Measurements from ENCODE around the gene TFCP2.

Gene TFCP2

GRCh38 chr12:51152953-51153352, 20.0 kb downstream of the TFCP2 start:
- DNase-seq: no peak

GRCh38 chr12:51150777-51151176, 22.2 kb downstream of the TFCP2 start:
- no peak for DNase-seq

- no peak for DNase-seq
Observed at GRCh38 chr12:51147309-51147708, 25.6 kb downstream of the TFCP2 start.

GRCh38 chr12:51139292-51139844, 33.6 kb downstream of the TFCP2 start:
- DNase-seq: no peak

GRCh38 chr12:51132693-51133092, 40.2 kb downstream of the TFCP2 start:
- DNase-seq: no peak

GRCh38 chr12:51131745-51132521, 41.0 kb downstream of the TFCP2 start:
- no peak for DNase-seq

- DNase-seq: no peak
Observed at GRCh38 chr12:51128919-51129318, 44.0 kb downstream of the TFCP2 start.

GRCh38 chr12:51127050-51127729, 45.7 kb downstream of the TFCP2 start:
- no peak for DNase-seq

- no peak for DNase-seq
Observed at GRCh38 chr12:51126297-51126696, 46.6 kb downstream of the TFCP2 start.

- DNase-seq: no peak
Observed at GRCh38 chr12:51124504-51124903, 48.4 kb downstream of the TFCP2 start.

GRCh38 chr12:51122844-51123243, 50.1 kb downstream of the TFCP2 start:
- DNase-seq: no peak

GRCh38 chr12:51118706-51119105, 54.2 kb downstream of the TFCP2 start:
- DNase-seq: no peak

- no peak for DNase-seq
Observed at GRCh38 chr12:51115533-51115932, 57.4 kb downstream of the TFCP2 start.

GRCh38 chr12:51108136-51108535, 64.8 kb downstream of the TFCP2 start:
- DNase-seq: peak; percentile 42

- DNase-seq: no peak
Observed at GRCh38 chr12:51103977-51104376, 69.0 kb downstream of the TFCP2 start.

- no peak for DNase-seq
Observed at GRCh38 chr12:51098611-51099010, 74.3 kb downstream of the TFCP2 start.

- DNase-seq: no peak
Observed at GRCh38 chr12:51090705-51091229, 82.2 kb downstream of the TFCP2 start.

GRCh38 chr12:51087818-51088217, 85.1 kb downstream of the TFCP2 start:
- DNase-seq: no peak

- no peak for DNase-seq
Observed at GRCh38 chr12:51086933-51087332, 86.0 kb downstream of the TFCP2 start.

GRCh38 chr12:51085757-51086156, 87.2 kb downstream of the TFCP2 start:
- DNase-seq: peak; percentile 38

- DNase-seq: peak; percentile 75
Observed at GRCh38 chr12:51083126-51083833, 89.7 kb downstream of the TFCP2 start, which contains the start of gene CSRNP2. CSRNP2 (minus strand) TSS chr12:51083596; CDS start chr12:51076561, 7,035 bp downstream.

GRCh38 chr12:51082561-51083125, 90.3 kb downstream of the TFCP2 start:
- DNase-seq: no peak

GRCh38 chr12:51081421-51081820, 91.5 kb downstream of the TFCP2 start:
- no peak for DNase-seq
